PFSK-1 (cell line): Measurements from ENCODE around the gene PLEKHG4B.

Experiments used
- FOXP2 ChIP-seq: optimal IDR thresholded peaks from 2 replicates; pipeline ENCODE3; 2011; ENCODE audit warnings: borderline replicate concordance, control low read depth, inconsistent platforms; ENCODE audit not compliant: insufficient read depth; ENCODE audit errors: extremely low read length, extremely low read depth
- POLR2AphosphoS5 ChIP-seq: IDR thresholded peaks from 2 replicates; pipeline ENCODE4 v1.6.1; 2012; ENCODE audit warnings: low read depth, mild to moderate bottlenecking, control low read depth, low read length, moderate library complexity
- SIN3A ChIP-seq: IDR thresholded peaks from 2 replicates; pipeline ENCODE4 v1.6.1; 2012; ENCODE audit warnings: mild to moderate bottlenecking, low read length, moderate library complexity, borderline replicate concordance; ENCODE audit not compliant: insufficient read depth
- TAF1 ChIP-seq: IDR thresholded peaks from 2 replicates; pipeline ENCODE4 v1.6.1; 2012; ENCODE audit warnings: low read length, control low read depth, borderline replicate concordance; ENCODE audit not compliant: insufficient read depth
- TF ChIP-seq, protein P1 (sequence below), 2 experiments: IDR thresholded peaks; 2 replicates each; pipeline versions ENCODE4 v1.6.1 to v1.8.0; 2011 to 2012; ENCODE audit warnings: low read depth in 2 of 2, low read length in 2 of 2, control low read depth in 1 of 2, inconsistent platforms in 1 of 2, mild to moderate bottlenecking in 1 of 2, moderate library complexity in 1 of 2; ENCODE audit not compliant: insufficient read depth in 1 of 2

Gene PLEKHG4B

DNA sequence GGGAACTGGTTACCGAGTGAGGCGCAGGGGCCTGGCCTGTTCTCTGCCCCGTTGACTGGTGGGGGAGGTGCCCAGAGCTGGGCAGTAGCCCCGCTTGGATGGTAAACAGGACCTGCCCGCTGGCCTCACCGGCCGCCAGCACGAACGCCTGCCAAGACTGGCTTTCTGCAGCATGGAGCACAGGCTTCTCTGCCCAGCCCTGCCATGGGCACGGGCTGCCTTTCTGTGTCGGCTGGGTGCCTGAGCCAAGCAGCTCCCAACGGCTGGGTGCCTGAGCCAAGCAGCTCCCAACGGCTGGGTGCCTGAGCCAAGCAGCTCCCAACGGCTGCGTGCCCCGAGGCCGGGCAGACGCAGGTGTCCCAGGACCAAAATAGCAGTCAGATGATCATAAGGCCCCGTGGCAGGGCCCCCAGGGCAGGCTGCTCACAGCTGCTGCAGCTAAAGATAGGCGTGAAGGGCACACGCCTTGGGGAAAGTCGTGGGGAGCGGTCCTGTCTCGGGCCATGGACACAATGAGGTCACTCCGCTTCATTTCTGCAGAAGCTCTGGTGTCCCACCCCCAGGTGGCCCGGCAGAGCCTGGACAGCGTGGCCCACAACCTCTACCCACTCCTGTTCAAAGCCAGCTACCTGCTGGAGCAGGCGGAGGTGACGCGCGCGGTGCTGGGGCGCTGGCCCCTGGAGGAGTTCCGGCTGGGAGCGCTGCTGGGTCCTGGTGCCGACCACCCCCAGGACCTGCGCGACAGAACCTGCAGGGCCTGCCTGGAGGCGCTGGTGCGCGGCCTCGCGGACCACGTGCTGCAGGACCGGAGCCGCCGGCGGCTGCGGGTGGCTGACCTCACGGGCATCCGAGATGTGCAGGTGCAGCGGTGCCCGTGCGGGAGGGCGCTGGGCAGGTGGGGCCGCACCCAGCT, 99.3 kb downstream of the PLEKHG4B start, which contains the start of gene LRRC14B:
Gene LRRC14B (plus strand): TSS at position 460 of the 913 bp plus-strand sequence. CDS start 44 bp downstream, at position 504.
- TF ChIP-seq, protein P1, sequence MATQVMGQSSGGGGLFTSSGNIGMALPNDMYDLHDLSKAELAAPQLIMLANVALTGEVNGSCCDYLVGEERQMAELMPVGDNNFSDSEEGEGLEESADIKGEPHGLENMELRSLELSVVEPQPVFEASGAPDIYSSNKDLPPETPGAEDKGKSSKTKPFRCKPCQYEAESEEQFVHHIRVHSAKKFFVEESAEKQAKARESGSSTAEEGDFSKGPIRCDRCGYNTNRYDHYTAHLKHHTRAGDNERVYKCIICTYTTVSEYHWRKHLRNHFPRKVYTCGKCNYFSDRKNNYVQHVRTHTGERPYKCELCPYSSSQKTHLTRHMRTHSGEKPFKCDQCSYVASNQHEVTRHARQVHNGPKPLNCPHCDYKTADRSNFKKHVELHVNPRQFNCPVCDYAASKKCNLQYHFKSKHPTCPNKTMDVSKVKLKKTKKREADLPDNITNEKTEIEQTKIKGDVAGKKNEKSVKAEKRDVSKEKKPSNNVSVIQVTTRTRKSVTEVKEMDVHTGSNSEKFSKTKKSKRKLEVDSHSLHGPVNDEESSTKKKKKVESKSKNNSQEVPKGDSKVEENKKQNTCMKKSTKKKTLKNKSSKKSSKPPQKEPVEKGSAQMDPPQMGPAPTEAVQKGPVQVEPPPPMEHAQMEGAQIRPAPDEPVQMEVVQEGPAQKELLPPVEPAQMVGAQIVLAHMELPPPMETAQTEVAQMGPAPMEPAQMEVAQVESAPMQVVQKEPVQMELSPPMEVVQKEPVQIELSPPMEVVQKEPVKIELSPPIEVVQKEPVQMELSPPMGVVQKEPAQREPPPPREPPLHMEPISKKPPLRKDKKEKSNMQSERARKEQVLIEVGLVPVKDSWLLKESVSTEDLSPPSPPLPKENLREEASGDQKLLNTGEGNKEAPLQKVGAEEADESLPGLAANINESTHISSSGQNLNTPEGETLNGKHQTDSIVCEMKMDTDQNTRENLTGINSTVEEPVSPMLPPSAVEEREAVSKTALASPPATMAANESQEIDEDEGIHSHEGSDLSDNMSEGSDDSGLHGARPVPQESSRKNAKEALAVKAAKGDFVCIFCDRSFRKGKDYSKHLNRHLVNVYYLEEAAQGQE (IDR thresholded peaks at IDR 0.05; ENCODE audit: insufficient read depth in 1 of 2, low read depth in 2 of 2, low read length in 2 of 2), result no peak
- TF ChIP-seq FOXP2 (no peak), SIN3A (no peak), TAF1 (no peak), POLR2AphosphoS5 (no peak)

DNA sequence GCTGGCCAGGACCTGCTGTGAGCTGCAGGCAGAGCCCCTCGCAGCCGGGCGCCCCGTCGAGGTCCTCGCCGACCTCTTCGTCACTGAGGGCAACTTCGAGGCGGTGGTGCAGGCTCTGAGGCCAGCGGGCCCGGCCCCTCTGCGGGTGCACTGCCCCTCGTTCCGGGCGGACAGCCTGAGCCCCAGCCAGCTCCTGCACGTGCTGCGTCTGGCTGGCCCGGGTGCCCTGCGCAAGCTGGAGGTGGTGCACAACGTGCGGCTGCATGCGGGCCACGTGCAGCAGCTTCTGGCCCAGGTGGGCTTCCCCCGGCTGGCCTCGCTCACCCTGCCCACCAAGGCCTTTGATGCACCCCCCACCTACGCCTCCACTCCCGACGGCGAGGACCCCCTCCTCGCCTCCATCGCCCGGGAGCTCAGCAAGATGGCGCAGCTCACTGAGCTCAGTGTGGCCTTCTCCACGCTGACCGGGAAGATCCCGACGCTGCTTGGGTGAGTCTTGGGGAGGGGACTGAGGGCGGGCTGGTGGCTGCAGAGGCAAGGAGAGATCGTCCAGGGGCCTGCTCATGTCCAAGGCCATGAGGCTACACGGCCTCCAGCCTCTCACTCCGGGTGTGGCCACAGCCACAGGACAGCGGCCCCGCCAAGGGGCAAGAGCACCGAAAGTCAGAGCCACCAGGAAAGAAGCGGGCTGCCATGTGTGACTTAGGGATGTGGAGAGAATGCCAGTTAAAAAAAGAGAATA, 100.2 kb downstream of the PLEKHG4B start:
- TF ChIP-seq, protein P1 (IDR thresholded peaks at IDR 0.05; ENCODE audit: insufficient read depth in 1 of 2, low read depth in 2 of 2, low read length in 2 of 2), result no peak
- TF ChIP-seq TAF1 (no peak), FOXP2 (no peak), SIN3A (no peak), POLR2AphosphoS5 (no peak)

DNA sequence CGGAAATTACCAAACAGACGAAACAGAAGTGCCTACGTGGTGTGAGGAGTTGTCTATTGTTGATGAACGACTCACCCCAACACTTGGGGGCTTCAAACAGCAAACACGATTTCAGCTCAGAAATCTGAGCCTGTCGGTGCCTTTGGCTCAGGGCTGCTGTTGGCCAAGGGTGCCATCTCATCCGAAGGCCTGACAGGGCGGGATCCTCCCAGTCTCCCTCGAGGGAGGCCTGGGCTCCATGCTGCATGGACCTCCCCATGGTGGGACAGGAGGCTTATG, 100.7 kb downstream of the PLEKHG4B start:
- TF ChIP-seq FOXP2, result no peak
- no peak for TF ChIP-seq POLR2AphosphoS5
- TF ChIP-seq SIN3A, result no peak
- TF ChIP-seq, protein P1 (IDR thresholded peaks at IDR 0.05; ENCODE audit: insufficient read depth in 1 of 2, low read depth in 2 of 2, low read length in 2 of 2), result no peak
- no peak for TF ChIP-seq TAF1

DNA sequence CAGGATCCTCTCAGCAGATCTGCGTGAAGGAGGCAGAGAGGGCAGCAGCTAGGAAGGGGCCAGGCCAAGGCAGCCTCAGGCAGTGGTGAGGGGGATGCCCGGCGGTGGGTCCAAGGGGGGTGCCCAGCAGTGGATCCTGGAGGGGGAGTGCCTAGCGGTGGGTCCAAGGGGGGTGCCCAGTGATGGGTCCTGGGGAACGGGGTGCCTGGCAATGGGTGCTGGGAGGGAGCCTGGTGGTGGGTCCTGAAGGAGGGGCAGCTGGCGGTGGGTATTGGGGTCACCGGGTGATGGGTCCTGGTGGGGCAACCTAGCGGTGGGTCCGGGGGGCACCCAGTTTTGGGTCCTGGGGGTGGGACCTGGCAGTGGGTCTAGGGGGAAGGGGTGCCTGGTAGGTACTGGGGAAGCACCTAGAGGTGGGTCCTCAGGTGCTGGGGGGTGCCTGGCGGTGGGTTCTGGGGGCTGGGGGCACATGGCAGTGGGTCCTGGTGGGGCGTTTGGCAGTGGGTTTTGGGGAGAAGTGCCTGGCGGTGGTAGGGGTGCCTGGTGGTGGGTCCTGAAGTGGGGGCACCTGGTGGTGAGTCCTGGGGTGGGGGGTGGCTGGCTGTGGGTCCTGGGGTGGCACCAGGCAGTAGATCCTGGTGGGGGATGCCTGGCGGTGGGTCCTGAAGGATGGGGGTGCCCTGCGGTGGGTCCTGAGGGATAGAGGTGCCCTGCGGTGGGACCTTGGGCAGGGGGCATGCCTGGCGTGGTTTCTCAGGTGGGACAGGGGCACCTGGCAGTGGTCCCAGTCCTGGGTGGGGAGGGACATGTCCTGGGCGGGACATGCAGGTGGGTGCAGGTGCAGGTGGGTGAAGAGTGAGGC, 101.2 kb downstream of the PLEKHG4B start:
- no peak for TF ChIP-seq SIN3A
- TF ChIP-seq POLR2AphosphoS5, result no peak
- TF ChIP-seq TAF1, result no peak
- TF ChIP-seq, protein P1 (IDR thresholded peaks at IDR 0.05; ENCODE audit: insufficient read depth in 1 of 2, low read depth in 2 of 2, low read length in 2 of 2), result no peak
- TF ChIP-seq FOXP2, result no peak
